Measurements from ENCODE around the gene CPNE4.

GRCh38 chr3:131856171-131856570, 178.6 kb downstream of the CPNE4 start:
- TF ChIP-seq CTCF (IDR thresholded peaks at IDR 0.05 in 4 of 5, conservative IDR thresholded peaks at IDR 0.05 in 1 of 5) (no peak), POLR2A (IDR thresholded peaks at IDR 0.05) (no peak)
